Measurements from ENCODE around the gene RNU6-9. TPM values are rescaled to one million over a fixed set of nuclear protein-coding genes. Genes with fewer than 3 reads are reported as not detected.
A peak's percentile ranks its signal among the peaks of the same experiment; 100 is the strongest.

The RNU6-9 gene
- polyA plus RNA-seq, 4 donors = not detected

DNA sequence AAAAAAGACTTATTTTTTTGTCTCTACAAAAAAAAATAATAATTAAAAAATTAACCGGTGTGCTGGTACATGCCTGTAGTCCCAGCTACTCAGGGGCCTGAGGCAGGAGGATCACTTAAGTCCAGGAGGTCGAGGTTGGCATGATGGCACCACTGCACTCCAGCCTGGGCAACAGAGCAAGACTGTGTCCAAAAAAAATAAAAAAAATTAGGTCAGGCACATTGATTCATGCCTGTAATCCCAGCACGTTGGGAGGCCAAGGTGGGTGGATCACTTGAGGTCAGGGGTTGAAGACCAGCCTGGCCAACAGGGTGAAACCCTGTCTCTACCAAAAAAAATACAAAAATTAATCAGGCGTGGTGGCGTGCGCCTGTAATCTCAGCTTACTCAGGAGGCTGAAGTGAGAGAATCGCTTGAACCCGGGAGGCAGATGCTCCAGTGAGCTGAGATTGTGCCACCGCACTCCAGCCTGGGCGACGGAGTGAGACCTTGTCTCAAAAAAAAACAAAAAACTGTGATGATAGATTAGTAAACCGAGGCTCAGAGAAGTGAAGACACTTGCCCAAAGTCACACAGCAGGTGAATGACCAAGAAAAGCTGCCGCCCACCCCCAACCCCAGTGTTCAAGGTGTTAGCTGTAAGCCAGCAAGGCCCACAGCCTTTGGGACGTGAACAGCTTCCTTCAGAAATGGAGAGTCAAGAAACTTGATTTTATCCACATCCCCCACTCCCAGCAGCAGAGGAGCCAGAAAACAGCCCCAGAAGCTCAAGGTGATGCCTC, 9.4 kb downstream of the RNU6-9 start:
- Histone ChIP-seq H3K4me3 (ENCODE audit: low read depth in 1 of 3, low read length in 3 of 3) (no peak overlapping the region), H3K27ac (ENCODE audit: low read depth in 1 of 3, low read length in 2 of 3) (no peak overlapping the region), H3K9me3 (ENCODE audit: control insufficient read depth in 2 of 2, insufficient read depth in 1 of 2, low read depth in 1 of 2, low read length in 1 of 2) (no peaks in the 10 kb centered on the region), H3K36me3 (ENCODE audit: control insufficient read depth in 3 of 3, insufficient read depth in 2 of 3, low read depth in 1 of 3, low read length in 3 of 3) (peaks cover 5 to 71% (median 9%) of the 10 kb centered on the region in 3 donors), H3K27me3 (ENCODE audit: control insufficient read depth in 3 of 3, insufficient read depth in 3 of 3, low read length in 3 of 3) (no peaks in the 10 kb centered on the region), H3K4me1 (ENCODE audit: control insufficient read depth in 3 of 3, insufficient read depth in 2 of 3, low read depth in 1 of 3, low read length in 2 of 3) (no peaks in the 10 kb centered on the region)
- no peak for DNase-seq
- no peak for FAIRE-seq
- 91 to 92% (median 92%) methylated on average over 14 of the region's 14 CpGs for WGBS, 3 donors

DNA sequence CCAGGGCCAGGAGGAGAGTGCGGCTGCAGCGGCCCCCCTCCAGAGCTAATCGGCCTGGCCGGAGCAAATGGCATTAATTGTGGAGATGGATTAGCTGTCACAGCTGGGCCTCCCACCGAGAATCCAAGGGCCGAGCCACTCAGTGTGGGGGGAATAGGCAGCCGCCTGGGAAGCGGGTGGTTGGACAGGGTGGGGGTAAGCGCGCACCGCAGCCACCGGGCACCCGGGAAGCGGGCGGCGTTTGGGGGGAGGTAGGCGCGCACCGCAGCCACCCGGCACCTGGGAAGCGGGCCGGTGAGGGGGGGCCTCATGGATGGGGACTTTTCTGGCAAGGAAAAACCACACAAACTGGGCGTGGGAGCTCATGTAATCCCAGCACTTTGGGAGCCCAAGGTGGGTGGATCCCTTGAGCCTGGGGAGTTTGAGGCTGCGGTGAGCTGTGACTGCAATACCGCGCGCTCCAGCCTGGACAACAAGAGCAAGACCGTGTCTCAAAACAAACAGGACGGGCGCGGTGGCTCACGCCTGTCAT, 10.0 kb downstream of the RNU6-9 start:
- Histone ChIP-seq H3K4me3 (ENCODE audit: low read depth in 1 of 3, low read length in 3 of 3) (no peak overlapping the region), H3K36me3 (ENCODE audit: control insufficient read depth in 3 of 3, insufficient read depth in 2 of 3, low read depth in 1 of 3, low read length in 3 of 3) (peaks cover 5 to 69% (median 9%) of the 10 kb centered on the region in 3 donors), H3K4me1 (ENCODE audit: control insufficient read depth in 3 of 3, insufficient read depth in 2 of 3, low read depth in 1 of 3, low read length in 2 of 3) (no peaks in the 10 kb centered on the region), H3K9me3 (ENCODE audit: control insufficient read depth in 2 of 2, insufficient read depth in 1 of 2, low read depth in 1 of 2, low read length in 1 of 2) (no peaks in the 10 kb centered on the region), H3K27ac (ENCODE audit: low read depth in 1 of 3, low read length in 2 of 3) (no peak overlapping the region), H3K27me3 (ENCODE audit: control insufficient read depth in 3 of 3, insufficient read depth in 3 of 3, low read length in 3 of 3) (no peaks in the 10 kb centered on the region)
- WGBS, 3 donors = 68 to 82% (median 80%) methylated on average over 18 to 32 of the region's 32 CpGs
- FAIRE-seq (no peak), DNase-seq (no peak)

DNA sequence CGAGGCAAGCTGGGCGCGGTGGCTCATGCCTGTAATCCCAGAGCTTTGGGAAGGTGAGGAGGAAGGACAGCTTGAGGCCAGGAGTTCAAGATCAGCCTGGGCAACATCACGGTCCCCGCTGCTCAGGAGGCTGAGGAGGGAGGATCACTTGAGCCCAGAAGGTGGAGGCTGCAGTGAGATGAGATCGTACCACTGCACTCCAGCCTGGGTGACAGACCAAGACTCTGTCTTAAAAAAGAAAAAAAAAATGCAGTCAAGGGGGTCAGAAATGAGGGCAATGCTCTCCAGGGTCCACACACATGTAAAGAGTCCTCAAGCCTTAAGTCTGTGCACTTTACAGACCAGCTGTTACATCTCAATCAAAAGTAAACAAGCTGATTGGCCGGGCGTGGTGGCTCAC, 11.3 kb downstream of the RNU6-9 start:
- 90 to 93% (median 91%) methylated on average over 8 of the region's 8 CpGs for WGBS, 3 donors
- H3K9me3 ChIP-seq (ENCODE audit: control insufficient read depth in 2 of 2, insufficient read depth in 1 of 2, low read depth in 1 of 2, low read length in 1 of 2) = no peaks in the 10 kb centered on the region
- H3K4me3 ChIP-seq (ENCODE audit: low read depth in 1 of 3, low read length in 3 of 3) = no peak overlapping the region
- DNase-seq (no peak), FAIRE-seq (no peak)
- H3K36me3 ChIP-seq (ENCODE audit: control insufficient read depth in 3 of 3, insufficient read depth in 2 of 3, low read depth in 1 of 3, low read length in 3 of 3) = peaks cover under 1 to 57% (median 6%) of the 10 kb centered on the region in 3 donors
- no peaks in the 10 kb centered on the region for H3K27me3 ChIP-seq (ENCODE audit: control insufficient read depth in 3 of 3, insufficient read depth in 3 of 3, low read length in 3 of 3)
- peaks cover 0 to 10% (median 0%) of the 10 kb centered on the region in 3 donors for H3K4me1 ChIP-seq (ENCODE audit: control insufficient read depth in 3 of 3, insufficient read depth in 2 of 3, low read depth in 1 of 3, low read length in 2 of 3)
- no peak overlapping the region for H3K27ac ChIP-seq (ENCODE audit: low read depth in 1 of 3, low read length in 2 of 3)

DNA sequence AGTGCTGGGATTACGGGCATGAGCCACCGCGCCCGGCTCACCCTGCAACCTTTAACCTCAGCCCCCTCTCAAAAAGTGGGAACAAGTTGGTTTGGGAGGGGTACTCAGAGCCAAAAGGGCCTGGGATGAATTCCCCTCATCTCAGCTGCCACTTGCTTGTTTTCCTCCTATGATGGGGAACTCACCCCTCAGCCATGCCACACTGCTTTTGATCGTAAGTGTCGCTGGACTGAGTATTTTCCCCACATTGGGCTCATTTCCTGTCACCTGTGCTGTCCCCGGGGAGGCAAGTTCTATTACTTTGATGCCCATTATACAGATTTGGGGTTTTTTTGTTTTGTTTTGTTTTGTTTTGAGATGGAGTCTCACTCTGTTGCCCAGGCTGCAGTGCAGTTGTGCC, 13.2 kb downstream of the RNU6-9 start:
- no peak overlapping the region for H3K27ac ChIP-seq (ENCODE audit: low read depth in 1 of 3, low read length in 2 of 3)
- no peaks in the 10 kb centered on the region for H3K9me3 ChIP-seq (ENCODE audit: control insufficient read depth in 2 of 2, insufficient read depth in 1 of 2, low read depth in 1 of 2, low read length in 1 of 2)
- 89 to 93% (median 93%) methylated on average over 7 of the region's 7 CpGs for WGBS, 3 donors
- H3K27me3 ChIP-seq (ENCODE audit: control insufficient read depth in 3 of 3, insufficient read depth in 3 of 3, low read length in 3 of 3) = no peaks in the 10 kb centered on the region
- DNase-seq = no peak
- no peak for FAIRE-seq
- H3K4me3 ChIP-seq (ENCODE audit: low read depth in 1 of 3, low read length in 3 of 3) = no peak overlapping the region
- H3K36me3 ChIP-seq (ENCODE audit: control insufficient read depth in 3 of 3, insufficient read depth in 2 of 3, low read depth in 1 of 3, low read length in 3 of 3) = peaks cover 0 to 41% (median 6%) of the 10 kb centered on the region in 3 donors
- peaks cover 0 to 14% (median 3%) of the 10 kb centered on the region in 3 donors for H3K4me1 ChIP-seq (ENCODE audit: control insufficient read depth in 3 of 3, insufficient read depth in 2 of 3, low read depth in 1 of 3, low read length in 2 of 3)

DNA sequence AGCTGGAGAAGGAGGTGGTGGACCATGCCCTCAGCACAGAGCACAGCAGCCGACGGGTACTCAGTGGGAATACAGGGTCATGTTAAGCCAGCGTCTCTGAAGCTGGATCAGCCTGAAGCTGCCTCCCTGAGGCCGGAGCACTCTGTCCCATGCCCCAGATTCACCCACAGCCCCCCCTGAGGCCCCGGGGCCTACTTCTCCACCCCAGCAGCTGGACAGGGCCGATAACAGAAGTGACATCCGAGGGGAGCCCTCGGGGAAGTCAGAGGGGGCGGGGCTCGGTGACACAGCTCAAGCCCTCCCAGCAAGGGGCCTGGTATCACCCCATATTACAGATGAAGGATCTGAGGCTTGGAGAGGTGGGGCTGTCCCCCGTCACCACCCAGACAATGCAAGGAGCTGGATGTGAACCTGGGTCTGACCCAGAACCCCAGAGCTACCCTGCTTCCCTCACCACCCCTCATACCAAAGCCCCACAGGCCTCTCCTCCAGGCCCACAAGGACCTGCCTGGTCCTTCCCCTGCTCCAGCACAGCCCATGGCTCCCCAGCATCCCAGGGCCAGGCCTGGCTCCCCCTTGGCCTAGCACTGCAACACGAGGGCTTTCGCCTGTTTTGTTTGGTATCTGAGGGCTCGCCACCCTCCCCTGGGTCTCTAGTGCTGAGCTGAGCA, 14.0 kb downstream of the RNU6-9 start:
- Histone ChIP-seq H3K4me3 (ENCODE audit: low read depth in 1 of 3, low read length in 3 of 3) (no peak overlapping the region), H3K4me1 (ENCODE audit: control insufficient read depth in 3 of 3, insufficient read depth in 2 of 3, low read depth in 1 of 3, low read length in 2 of 3) (peaks cover 0 to 14% (median 3%) of the 10 kb centered on the region in 3 donors), H3K27ac (ENCODE audit: low read depth in 1 of 3, low read length in 2 of 3) (peak overlapping the region in 1 of 3 donors; percentile 61), H3K9me3 (ENCODE audit: control insufficient read depth in 2 of 2, insufficient read depth in 1 of 2, low read depth in 1 of 2, low read length in 1 of 2) (no peaks in the 10 kb centered on the region), H3K36me3 (ENCODE audit: control insufficient read depth in 3 of 3, insufficient read depth in 2 of 3, low read depth in 1 of 3, low read length in 3 of 3) (peaks cover 0 to 33% (median 0%) of the 10 kb centered on the region in 3 donors), H3K27me3 (ENCODE audit: control insufficient read depth in 3 of 3, insufficient read depth in 3 of 3, low read length in 3 of 3) (no peaks in the 10 kb centered on the region)
- no peak for DNase-seq
- WGBS, 3 donors = 67 to 73% (median 70%) methylated on average over 13 to 14 of the region's 14 CpGs
- FAIRE-seq = no peak

DNA sequence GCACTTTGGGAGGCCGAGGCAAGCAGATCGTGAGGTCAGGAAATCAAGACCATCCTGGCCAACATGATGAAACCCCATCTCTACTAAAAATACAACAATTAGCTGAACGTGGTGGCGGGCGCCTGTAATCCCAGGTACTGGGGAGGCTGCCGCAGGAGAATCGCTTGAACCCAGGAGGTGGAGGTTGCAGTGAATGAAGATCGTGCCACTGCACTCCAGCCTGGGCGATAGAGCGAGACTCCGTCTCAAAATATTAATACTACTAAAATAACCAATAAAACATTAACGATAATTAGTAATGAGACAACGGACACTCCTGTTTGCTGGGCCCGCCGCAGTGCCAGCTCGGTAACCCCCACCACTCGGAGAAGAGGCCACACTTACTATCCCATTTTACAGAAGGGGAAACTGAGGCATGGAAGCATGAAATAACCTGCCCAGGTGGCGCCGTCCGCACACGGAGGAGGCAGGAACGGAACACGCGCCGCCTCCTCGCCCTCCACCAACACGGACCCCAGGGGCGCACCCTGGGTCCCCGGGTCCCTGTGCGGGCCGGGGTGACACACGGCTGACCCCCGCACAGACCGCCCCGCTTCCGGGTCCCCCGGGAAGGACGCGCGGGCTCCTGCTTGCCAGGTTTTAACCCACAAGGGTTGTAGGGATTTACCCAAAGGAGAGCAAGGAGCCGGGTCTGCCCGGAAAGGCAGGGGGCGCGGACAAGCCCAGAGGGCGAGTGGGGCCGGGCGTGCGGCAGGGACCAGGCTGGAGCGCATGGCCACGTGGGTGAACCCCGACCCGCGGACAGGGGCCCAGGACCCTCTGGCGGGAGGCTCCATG, 18.1 kb downstream of the RNU6-9 start:
- no peak for FAIRE-seq
- peak overlapping the region in 2 of 3 donors; percentile 6 to 45 for H3K27ac ChIP-seq (ENCODE audit: low read depth in 1 of 3, low read length in 2 of 3)
- H3K4me3 ChIP-seq (ENCODE audit: low read depth in 1 of 3, low read length in 3 of 3) = peak overlapping the region in 1 of 3 donors; percentile 13

DNA sequence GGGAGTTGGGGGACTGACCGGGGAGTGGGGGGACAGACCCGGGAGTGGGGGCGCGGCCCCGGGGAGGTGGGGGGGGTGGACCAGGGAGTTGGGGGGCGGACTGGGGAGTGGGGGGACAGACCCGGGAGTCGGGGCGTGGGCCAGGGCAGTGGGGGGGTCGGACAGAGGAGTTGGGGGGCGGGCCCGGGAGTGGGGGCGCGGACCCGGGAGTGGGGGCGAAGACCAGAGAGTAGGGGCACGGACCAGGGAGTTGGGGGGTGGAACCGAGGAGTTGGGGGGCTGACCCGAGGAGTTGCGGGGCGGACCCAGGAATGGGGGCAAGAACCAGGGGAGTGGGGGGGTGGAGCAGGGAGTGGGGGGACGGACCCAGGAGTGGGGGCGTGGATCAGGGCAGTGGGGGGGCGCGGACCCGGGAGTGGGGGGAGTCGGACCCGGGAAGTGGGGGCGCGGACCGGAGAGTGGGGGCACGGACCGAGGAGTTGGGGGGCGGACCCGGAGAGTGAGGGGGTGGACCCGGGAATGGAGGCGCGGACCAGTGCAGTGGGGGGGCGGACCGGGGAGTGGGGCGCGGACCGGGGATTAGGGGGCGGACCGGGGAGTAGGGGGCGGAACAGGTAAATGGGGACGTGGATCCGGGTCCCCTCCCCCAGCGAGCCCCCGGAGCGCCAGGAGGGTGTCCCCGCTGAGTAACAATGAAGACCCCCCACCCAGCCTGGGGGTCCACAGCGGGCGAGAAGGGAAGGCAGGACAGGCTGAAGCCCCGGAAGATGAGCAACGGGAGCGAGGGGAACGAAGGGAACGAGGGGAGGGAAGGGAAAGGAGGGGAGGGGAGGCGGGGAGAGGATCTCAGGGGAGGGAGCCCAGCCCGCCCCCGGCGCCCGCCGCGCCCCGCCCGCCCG, 19.1 kb downstream of the RNU6-9 start:
- peak in 1 of 2 donors; percentile 62 for DNase-seq
- peak overlapping the region; percentile 93 to 96 (median 94) for H3K4me3 ChIP-seq (ENCODE audit: low read depth in 1 of 3, low read length in 3 of 3)
- peaks cover 4 to 9% (median 6%) of the 10 kb centered on the region in 3 donors for H3K27me3 ChIP-seq (ENCODE audit: control insufficient read depth in 3 of 3, insufficient read depth in 3 of 3, low read length in 3 of 3)
- H3K4me1 ChIP-seq (ENCODE audit: control insufficient read depth in 3 of 3, insufficient read depth in 2 of 3, low read depth in 1 of 3, low read length in 2 of 3) = peaks cover 0 to 25% (median 3%) of the 10 kb centered on the region in 3 donors
- no peaks in the 10 kb centered on the region for H3K9me3 ChIP-seq (ENCODE audit: control insufficient read depth in 2 of 2, insufficient read depth in 1 of 2, low read depth in 1 of 2, low read length in 1 of 2)
- no peak for FAIRE-seq
- WGBS, 3 donors = 5 to 27% (median 5%) methylated on average over 23 to 68 of the region's 69 CpGs
- H3K27ac ChIP-seq (ENCODE audit: low read depth in 1 of 3, low read length in 2 of 3) = peak overlapping the region; percentile 12 to 96 (median 79)
- H3K36me3 ChIP-seq (ENCODE audit: control insufficient read depth in 3 of 3, insufficient read depth in 2 of 3, low read depth in 1 of 3, low read length in 3 of 3) = peaks cover 0 to 3% (median 0%) of the 10 kb centered on the region in 3 donors

More for the DNA sequence above, 18.1 kb downstream of the RNU6-9 start:
- Histone ChIP-seq H3K4me1 (ENCODE audit: control insufficient read depth in 3 of 3, insufficient read depth in 2 of 3, low read depth in 1 of 3, low read length in 2 of 3) (peaks cover 0 to 19% (median 3%) of the 10 kb centered on the region in 3 donors), H3K9me3 (ENCODE audit: control insufficient read depth in 2 of 2, insufficient read depth in 1 of 2, low read depth in 1 of 2, low read length in 1 of 2) (no peaks in the 10 kb centered on the region), H3K27me3 (ENCODE audit: control insufficient read depth in 3 of 3, insufficient read depth in 3 of 3, low read length in 3 of 3) (no peaks in the 10 kb centered on the region), H3K36me3 (ENCODE audit: control insufficient read depth in 3 of 3, insufficient read depth in 2 of 3, low read depth in 1 of 3, low read length in 3 of 3) (peaks cover 0 to 9% (median 0%) of the 10 kb centered on the region in 3 donors)
- 83 to 90% (median 86%) methylated on average over 54 of the region's 54 CpGs for WGBS, 3 donors
- DNase-seq = no peak

Data from small intestine (tissue), 7 donors.